ENCODE data around the gene ELMOD1.

Gene ELMOD1

DNA sequence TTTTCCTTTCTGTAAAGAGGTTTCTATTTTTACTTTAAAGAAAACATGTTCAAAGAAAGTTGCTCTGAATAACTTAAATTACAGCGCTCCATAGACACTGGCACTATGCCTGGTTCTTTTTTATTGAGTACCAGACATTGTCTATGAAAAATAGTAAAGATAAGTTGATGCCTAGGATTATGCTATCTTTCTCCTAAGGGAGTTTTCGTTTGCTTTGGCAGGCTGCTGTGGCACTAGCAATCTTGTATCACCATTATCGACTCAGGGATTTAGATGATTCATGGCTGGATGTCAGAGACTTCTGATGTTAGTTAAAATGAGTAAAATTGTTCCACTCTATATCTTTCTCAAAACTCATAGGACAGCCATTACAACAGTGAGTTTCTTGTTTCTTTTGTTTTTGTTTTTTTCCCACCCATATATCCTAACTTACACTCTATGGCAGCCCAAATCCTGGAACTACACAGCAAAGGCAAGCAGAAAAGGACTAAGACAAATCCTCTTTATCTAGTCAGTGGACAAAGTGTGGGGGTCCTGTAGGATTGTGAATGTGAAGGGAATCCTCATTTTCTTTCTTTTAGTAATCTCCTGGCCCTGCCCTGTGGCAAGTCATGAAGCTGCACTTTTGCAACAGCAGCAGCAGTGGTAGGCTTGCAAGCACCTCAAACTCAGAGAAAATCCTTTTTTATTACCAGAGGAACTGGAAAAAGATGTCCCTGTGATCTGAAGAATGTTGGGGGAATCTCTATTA lies 100.2 kb downstream of the ELMOD1 start:
- DNase-seq: no peak

GRCh38 chr11:107695446-107695845 lies 104.5 kb downstream of the ELMOD1 start:
- no peak for DNase-seq

- DNase-seq: no peak
Observed at GRCh38 chr11:107696140-107696539, 105.2 kb downstream of the ELMOD1 start.

DNA sequence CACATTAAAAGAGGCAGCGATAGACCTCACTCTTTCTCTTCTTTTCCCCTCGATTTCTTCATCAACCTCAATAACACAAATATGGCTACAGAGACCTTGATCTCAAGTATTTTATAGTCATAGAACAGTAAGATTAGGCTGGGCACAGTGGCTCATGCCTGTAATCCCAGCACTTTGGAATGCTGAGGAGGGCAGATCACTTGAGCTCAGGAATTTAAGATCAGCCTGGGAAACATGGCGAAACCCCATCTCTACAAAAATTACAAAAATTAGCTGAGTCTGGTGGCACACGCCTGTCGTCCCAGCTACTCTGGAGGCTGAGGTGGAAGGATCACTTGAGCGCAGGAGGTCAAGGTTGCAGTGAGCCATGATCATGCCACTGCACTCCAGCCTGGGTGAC lies 106.3 kb downstream of the ELMOD1 start:
- no peak for DNase-seq

GRCh38 chr11:107699371-107700285 lies 108.7 kb downstream of the ELMOD1 start:
- no peak for DNase-seq

DNA sequence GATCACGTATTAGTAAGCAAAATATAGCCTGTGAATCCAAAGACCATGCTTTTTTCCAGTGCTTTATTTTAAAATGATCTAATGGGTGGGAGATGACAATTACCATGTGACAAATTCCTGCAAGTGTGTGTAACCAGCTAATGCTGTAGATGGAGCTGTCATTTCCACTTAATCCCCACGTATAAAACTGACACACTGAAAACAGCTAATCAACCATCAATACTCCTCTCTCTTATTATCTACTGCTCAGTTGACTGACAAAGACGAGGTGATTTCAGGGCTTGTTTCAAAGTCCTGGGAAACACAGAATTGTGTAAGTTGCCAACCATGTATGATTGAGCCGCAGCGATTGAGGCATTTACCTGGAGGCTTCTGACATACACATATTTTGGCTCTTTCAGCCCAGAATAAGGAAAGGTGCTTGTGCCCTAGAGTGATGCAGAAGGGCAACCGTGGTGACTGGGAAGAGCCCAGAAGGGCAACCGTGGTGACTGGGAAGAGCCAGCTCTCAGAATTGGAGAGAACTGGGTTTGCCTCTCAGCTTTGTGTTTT lies 111.2 kb downstream of the ELMOD1 start:
- DNase-seq: no peak

- DNase-seq: no peak
Observed at GRCh38 chr11:107702723-107703122, 111.8 kb downstream of the ELMOD1 start.

DNA sequence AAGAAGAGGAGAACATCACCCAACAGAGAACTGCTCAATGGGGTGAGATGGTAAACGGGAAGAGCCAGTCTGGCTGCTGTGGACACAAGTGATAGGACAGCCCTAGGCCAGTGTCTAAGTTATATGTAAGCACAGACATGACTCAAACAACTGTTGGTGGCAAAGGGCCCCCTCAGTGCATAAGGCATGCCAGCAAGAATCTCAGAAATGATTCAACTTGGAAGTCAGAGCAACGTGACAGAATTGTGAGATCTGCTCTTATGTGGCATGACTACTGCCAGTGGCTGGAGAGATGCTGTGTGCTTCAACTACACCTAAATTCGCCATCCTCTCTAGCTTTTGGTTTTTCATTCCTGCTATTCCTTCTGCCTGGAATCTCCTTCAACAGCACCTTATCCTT lies 113.5 kb downstream of the ELMOD1 start:
- no peak for DNase-seq

DNA sequence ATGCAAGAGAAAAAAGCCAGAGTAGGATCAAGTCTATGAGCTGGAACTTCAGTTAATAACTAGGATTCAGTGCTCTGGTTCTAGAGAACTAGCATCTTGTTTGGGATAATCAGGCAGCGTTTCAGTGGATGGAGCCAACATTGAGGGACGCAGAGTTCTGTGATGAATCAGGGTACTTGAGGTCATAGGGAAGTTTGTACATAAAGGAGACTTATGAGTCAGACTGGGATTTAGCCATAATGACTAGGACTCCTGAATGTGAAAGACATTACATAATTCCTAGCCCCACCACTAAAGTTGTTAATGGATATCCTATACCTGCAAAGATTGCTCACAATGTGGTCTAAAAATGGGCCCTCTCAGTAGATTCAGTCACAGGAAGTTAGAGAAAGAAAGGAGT lies 114.1 kb downstream of the ELMOD1 start:
- DNase-seq: no peak

GRCh38 chr11:107706531-107706930 lies 115.6 kb downstream of the ELMOD1 start:
- no peak for DNase-seq

DNA sequence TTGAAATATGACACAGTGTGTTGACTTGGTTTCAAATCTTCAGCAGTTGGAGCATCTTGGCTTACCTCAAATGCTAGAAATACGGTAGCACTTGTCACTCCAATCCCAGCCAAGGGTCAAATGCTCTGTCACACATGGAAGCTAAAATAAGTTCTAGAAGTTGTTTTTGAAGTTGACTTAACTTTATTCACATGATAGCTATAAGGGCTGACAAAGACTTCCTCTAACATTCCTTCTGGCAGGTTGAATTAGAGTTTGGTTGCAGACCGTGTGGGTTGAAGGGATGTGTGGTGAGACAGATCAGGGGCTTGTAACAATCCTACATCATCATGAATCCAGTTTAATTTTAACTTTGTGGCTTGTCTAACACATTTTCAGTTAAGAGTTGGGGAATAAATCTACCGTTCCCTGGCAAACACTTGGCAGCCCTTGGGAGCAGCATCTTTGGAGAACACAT lies 116.3 kb downstream of the ELMOD1 start:
- no peak for DNase-seq

- DNase-seq: no peak
Observed at GRCh38 chr11:107707807-107708206, 116.9 kb downstream of the ELMOD1 start.

DNA sequence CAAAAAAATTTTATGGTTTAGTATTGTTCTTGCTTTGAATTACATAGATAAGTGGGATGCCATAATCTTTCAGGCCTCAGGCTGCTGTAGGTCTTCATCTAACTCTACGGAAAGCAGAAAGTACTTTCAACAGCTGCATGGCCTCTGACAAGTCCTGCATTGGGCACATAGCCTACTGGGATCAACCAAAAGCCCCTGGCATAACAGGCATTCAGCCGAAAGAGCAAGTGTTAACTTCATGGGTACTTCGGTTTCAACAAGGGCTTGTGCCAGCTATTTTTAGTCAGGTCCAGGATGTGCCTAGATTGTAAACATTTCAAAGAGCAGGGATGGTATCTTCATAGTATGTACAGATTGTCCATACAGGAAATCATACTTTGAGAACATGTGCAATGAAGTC lies 117.8 kb downstream of the ELMOD1 start:
- DNase-seq: no peak

DNA sequence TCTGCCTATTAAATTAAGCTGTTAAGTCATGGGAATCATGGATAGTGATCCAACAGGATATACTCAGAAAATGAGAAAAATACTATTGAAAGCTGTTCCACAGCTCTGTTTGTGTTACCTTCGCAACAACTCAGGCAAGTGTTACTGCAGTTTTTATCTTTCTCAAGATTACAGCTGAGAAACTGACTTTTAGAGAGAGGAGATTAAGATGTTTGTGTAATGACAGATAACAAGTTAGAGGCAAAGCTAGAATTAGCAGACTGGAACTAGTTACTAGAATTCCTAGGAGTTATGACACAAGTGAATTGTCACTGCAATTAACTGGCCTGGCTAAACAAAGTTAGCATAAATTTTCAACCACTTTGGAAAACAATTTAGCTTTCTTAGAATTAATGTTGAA lies 119.4 kb downstream of the ELMOD1 start:
- no peak for DNase-seq

DNA sequence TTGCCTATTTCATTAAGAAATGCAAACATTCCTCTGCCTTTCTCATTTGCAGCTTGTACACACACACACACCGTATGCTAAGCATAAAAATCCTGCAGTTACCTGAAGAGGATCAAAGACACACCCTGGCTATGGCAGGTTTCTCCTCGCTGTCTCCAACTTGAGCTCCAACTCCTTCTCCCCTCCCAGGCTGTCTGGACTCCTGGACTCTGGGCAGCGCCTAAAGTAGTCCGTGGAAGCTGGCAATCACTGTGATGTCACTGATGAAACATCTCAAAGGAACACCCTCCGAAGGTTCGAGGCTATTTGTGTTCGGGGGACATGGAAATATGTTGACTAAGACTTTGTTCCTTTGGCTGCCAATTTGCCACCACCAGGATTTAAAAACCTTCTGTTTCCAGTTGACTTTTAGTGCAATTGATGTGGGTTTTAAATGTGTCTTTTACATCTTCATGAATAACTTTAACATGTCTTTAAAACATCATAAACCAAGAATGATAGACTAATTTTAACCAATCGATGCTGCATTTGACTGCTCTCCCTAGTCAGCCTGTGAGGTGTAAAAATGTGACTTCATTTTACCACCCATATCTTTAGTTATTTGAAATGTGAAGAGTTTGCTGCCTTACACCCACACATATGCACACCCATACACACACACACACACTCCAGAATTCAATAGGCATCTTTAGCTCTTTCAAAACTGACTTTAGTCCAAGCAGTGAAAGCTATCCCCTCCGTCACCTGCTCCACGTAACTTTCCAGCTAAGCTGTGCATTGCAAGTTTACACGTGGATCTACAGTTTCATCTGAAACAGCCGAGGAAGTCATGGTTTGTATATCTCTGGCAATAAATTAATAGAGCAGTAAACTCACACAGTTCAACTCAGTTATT lies 121.2 kb downstream of the ELMOD1 start, which contains the start of gene SLN:
Gene SLN (minus strand): TSS at position 196 of the 895 bp plus-strand sequence.
- DNase-seq: no peak

DNA sequence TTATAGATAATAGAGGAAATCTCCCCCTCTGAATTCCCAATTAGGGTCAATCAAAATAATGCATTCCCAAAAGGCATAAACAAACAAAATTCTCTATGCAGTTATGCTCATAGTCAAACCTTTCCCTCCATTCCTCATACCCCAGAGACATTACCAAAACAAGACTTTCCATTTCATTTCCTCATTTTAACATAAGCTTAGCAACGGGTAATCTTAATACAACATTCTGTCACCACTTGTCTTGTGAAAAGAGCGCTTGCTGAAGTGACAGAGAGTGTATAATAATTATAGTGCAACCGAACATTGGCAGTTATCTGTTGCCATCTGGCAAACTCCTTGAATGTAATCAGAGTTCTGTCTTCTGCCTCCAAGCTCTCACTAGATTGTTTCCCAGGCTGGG lies 122.1 kb downstream of the ELMOD1 start:
- no peak for DNase-seq
